ENCODE results near the gene MBNL1. TPM values are rescaled to one million over a fixed set of nuclear protein-coding genes. Genes with fewer than 3 reads are reported as not detected.

The MBNL1 gene
- total and polyA plus RNA-seq, 2 of the 4 experiments (the other 2 are of a cell fraction) = 127 to 664 TPM

- TF ChIP-seq RAD21 (IDR thresholded peaks at IDR 0.05; ENCODE audit: low read length) = no peak
These were observed 27.3 kb upstream of the MBNL1 start (continued) for GRCh38 chr3:152241142-152242017.

- TF ChIP-seq BHLHE40 (IDR thresholded peaks at IDR 0.05; ENCODE audit: low read depth, low read length) (no peak), MAFK (IDR thresholded peaks at IDR 0.05; ENCODE audit: low read depth, low read length) (no peak), MXI1 (IDR thresholded peaks at IDR 0.05; ENCODE audit: borderline replicate concordance, low read depth, low read length) (no peak), CHD1 (IDR thresholded peaks at IDR 0.05; ENCODE audit: low read depth, low read length) (no peak), SMC3 (IDR thresholded peaks at IDR 0.05; ENCODE audit: low read depth, low read length) (no peak), NFE2L2 (IDR thresholded peaks at IDR 0.05; ENCODE audit: low read depth, low read length) (no peak), USF2 (IDR thresholded peaks at IDR 0.05; ENCODE audit: low read depth, low read length) (no peak), POLR2A (IDR thresholded peaks at IDR 0.05; ENCODE audit: low read depth, low read length) (no peak), RFX5 (IDR thresholded peaks at IDR 0.05; ENCODE audit: low read depth, low read length) (no peak)
- CTCF ChIA-PET = no interaction called here
- BruUV-seq (replicated peaks) = no TSS peak
- Histone ChIP-seq H3K9ac (ENCODE audit: low read depth, low read length) (no peak overlapping the region), H2BK20ac (ENCODE audit: low read depth, low read length) (no peak overlapping the region), H2AK9ac (replicated peaks; ENCODE audit: low read depth, low read length, poor library complexity) (no peak overlapping the region), H3K4me2 (ENCODE audit: low read depth, low read length) (no peak overlapping the region), H3K79me1 (ENCODE audit: low read depth in 1 of 2, low read length in 2 of 2) (no peaks in the 10 kb centered on the region), H2AFZ (replicated peaks; ENCODE audit: low read length, poor library complexity) (no peak overlapping the region), H3K9me1 (ENCODE audit: insufficient read depth, low read length) (no peaks in the 10 kb centered on the region), H2BK15ac (ENCODE audit: low read depth, low read length) (no peak overlapping the region), H2BK120ac (ENCODE audit: low read depth, low read length) (no peak overlapping the region), H4K91ac (ENCODE audit: insufficient read depth, low read depth, low read length) (no peak overlapping the region), H3K9me3 (ENCODE audit: control insufficient read depth, insufficient read depth, low read length) (no peaks in the 10 kb centered on the region), H3K18ac (ENCODE audit: low read depth, low read length) (no peak overlapping the region), H3K4me3 (ENCODE audit: insufficient read depth, low read depth, low read length) (no peak overlapping the region), H3K14ac (replicated peaks; ENCODE audit: low read depth, low read length) (no peak overlapping the region), H4K5ac (ENCODE audit: low read depth, low read length) (no peak overlapping the region), H3K4ac (ENCODE audit: low read depth, low read length) (no peak overlapping the region), H3K27me3 (ENCODE audit: control insufficient read depth, insufficient read depth, low read length) (no peaks in the 10 kb centered on the region), H2BK5ac (ENCODE audit: low read depth, low read length, poor library complexity, severe bottlenecking) (no peak overlapping the region), H3K23ac (ENCODE audit: low read depth, low read length) (no peak overlapping the region), H3K36me3 (ENCODE audit: control insufficient read depth, insufficient read depth, low read length) (no peaks in the 10 kb centered on the region), H4K20me1 (ENCODE audit: insufficient read depth, low read length) (no peaks in the 10 kb centered on the region), H3K4me1 (ENCODE audit: control insufficient read depth, insufficient read depth, low read length) (peaks cover 3% of the 10 kb centered on the region; the same call in 1 of the 2 replicates), H4K8ac (ENCODE audit: low read depth in 2 of 2, low read length in 2 of 2) (no peak overlapping the region), H3K56ac (ENCODE audit: extremely low read depth, insufficient read depth, low read length) (no peak overlapping the region), H2AK5ac (ENCODE audit: low read depth, low read length) (no peak overlapping the region), H3K27ac (ENCODE audit: insufficient read depth, low read length) (no peak overlapping the region)
- WGBS, 2 experiments (ENCODE audit: extremely low coverage in 2 of 2, insufficient read length in 1 of 2) = no CpG with 5 or more reads among the region's 1 CpG
- in situ Hi-C loops (cut with MboI; ENCODE audit: low sequenced_read_pairs) = no loop called here
- ATAC-seq (ENCODE audit: low read depth) = no peak
- POLR2A ChIA-PET (ENCODE audit: unreplicated experiment) = no interaction called here
- dilution Hi-C loops (cut with HindIII; ENCODE audit: low sequenced_read_pairs, unreplicated experiment) = no loop called here
- intact Hi-C loops (cut with micrococcal nuclease) = no loop called here
- no peak for DNase-seq
These were observed 25.4 kb upstream of the MBNL1 start for GRCh38 chr3:152243301-152243711.
